ENCODE data around the gene ARL11. TPM values are rescaled to one million over a fixed set of nuclear protein-coding genes. Genes with fewer than 3 reads are reported as not detected.

The ARL11 gene
- total and polyA plus RNA-seq, 2 of the 4 experiments (the other 2 are of a cell fraction) = not detected

DNA sequence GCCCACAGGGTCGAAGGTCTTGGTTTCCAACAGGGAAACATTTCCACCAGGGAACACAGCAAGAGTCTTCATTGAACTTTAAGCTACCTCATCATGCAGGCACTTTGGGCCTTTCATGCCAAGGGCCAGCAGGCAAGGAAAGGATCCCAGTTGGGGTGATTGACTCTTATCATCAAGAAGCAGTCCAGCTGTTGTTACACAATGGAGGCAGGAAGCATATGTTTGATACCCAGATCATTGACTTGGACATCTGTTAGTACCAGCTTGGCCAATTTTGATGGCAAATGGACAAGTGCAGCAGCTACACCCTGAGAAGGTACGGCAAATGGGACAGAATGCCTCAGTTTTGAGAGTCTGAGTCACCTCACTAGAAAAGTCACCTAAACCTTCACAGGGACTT, 32.1 kb upstream of the ARL11 start:
- no peak overlapping the region for H2BK120ac ChIP-seq (ENCODE audit: low read depth, low read length)
- TF ChIP-seq SMC3 (IDR thresholded peaks at IDR 0.05; ENCODE audit: low read depth, low read length) = no peak
- TF ChIP-seq CEBPB (IDR thresholded peaks at IDR 0.05; ENCODE audit: low read depth, low read length) = no peak
- TF ChIP-seq MAZ (IDR thresholded peaks at IDR 0.05; ENCODE audit: borderline replicate concordance, low read depth, low read length) = no peak
- no peak for TF ChIP-seq NFE2L2 (IDR thresholded peaks at IDR 0.05; ENCODE audit: low read depth, low read length)
- no peak for TF ChIP-seq MAFK (IDR thresholded peaks at IDR 0.05; ENCODE audit: low read depth, low read length)
- no peak for TF ChIP-seq MXI1 (IDR thresholded peaks at IDR 0.05; ENCODE audit: borderline replicate concordance, low read depth, low read length)
- TF ChIP-seq RFX5 (IDR thresholded peaks at IDR 0.05; ENCODE audit: low read depth, low read length) = no peak
- TF ChIP-seq, protein P1, sequence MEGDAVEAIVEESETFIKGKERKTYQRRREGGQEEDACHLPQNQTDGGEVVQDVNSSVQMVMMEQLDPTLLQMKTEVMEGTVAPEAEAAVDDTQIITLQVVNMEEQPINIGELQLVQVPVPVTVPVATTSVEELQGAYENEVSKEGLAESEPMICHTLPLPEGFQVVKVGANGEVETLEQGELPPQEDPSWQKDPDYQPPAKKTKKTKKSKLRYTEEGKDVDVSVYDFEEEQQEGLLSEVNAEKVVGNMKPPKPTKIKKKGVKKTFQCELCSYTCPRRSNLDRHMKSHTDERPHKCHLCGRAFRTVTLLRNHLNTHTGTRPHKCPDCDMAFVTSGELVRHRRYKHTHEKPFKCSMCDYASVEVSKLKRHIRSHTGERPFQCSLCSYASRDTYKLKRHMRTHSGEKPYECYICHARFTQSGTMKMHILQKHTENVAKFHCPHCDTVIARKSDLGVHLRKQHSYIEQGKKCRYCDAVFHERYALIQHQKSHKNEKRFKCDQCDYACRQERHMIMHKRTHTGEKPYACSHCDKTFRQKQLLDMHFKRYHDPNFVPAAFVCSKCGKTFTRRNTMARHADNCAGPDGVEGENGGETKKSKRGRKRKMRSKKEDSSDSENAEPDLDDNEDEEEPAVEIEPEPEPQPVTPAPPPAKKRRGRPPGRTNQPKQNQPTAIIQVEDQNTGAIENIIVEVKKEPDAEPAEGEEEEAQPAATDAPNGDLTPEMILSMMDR (conservative IDR thresholded peaks at IDR 0.05; ENCODE audit: low read depth, low read length) = no peak
- no peak for TF ChIP-seq BHLHE40 (IDR thresholded peaks at IDR 0.05; ENCODE audit: low read depth, low read length)
- TF ChIP-seq, protein P2, sequence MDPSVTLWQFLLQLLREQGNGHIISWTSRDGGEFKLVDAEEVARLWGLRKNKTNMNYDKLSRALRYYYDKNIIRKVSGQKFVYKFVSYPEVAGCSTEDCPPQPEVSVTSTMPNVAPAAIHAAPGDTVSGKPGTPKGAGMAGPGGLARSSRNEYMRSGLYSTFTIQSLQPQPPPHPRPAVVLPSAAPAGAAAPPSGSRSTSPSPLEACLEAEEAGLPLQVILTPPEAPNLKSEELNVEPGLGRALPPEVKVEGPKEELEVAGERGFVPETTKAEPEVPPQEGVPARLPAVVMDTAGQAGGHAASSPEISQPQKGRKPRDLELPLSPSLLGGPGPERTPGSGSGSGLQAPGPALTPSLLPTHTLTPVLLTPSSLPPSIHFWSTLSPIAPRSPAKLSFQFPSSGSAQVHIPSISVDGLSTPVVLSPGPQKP (IDR thresholded peaks at IDR 0.05; ENCODE audit: borderline replicate concordance, low read depth, low read length) = no peak
- TF ChIP-seq POLR2A (IDR thresholded peaks at IDR 0.05; ENCODE audit: low read depth, low read length) = no peak
- no peak for TF ChIP-seq CHD1 (IDR thresholded peaks at IDR 0.05; ENCODE audit: low read depth, low read length)
- no peak for TF ChIP-seq FOS (IDR thresholded peaks at IDR 0.05; ENCODE audit: low read depth, low read length)
- TF ChIP-seq RAD21 (IDR thresholded peaks at IDR 0.05; ENCODE audit: low read length) = no peak
- TF ChIP-seq, protein P3, sequence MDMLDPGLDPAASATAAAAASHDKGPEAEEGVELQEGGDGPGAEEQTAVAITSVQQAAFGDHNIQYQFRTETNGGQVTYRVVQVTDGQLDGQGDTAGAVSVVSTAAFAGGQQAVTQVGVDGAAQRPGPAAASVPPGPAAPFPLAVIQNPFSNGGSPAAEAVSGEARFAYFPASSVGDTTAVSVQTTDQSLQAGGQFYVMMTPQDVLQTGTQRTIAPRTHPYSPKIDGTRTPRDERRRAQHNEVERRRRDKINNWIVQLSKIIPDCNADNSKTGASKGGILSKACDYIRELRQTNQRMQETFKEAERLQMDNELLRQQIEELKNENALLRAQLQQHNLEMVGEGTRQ (IDR thresholded peaks at IDR 0.05; ENCODE audit: low read depth, low read length) = no peak

More for the DNA sequence above, 32.1 kb upstream of the ARL11 start:
- no peak overlapping the region for H3K27ac ChIP-seq (ENCODE audit: insufficient read depth, low read length)
- no peak overlapping the region for H3K4me3 ChIP-seq (ENCODE audit: insufficient read depth, low read depth, low read length)
- H2AK5ac ChIP-seq (ENCODE audit: low read depth, low read length) = no peak overlapping the region
- no peak overlapping the region for H3K56ac ChIP-seq (ENCODE audit: extremely low read depth, insufficient read depth, low read length)
- H4K8ac ChIP-seq (ENCODE audit: low read depth in 2 of 2, low read length in 2 of 2) = no peak overlapping the region
- no peak overlapping the region for H4K91ac ChIP-seq (ENCODE audit: insufficient read depth, low read depth, low read length)
- H4K20me1 ChIP-seq (ENCODE audit: insufficient read depth, low read length) = no peaks in the 10 kb centered on the region
- intact Hi-C loops (cut with micrococcal nuclease) = no loop called here
- dilution Hi-C loops (cut with HindIII; ENCODE audit: low sequenced_read_pairs, unreplicated experiment) = no loop called here
- no peak overlapping the region for H3K14ac ChIP-seq (replicated peaks; ENCODE audit: low read depth, low read length)
- H3K23ac ChIP-seq (ENCODE audit: low read depth, low read length) = no peak overlapping the region
- no CpG with 5 or more reads among the region's 2 CpGs for WGBS, 2 experiments (ENCODE audit: extremely low coverage in 2 of 2, insufficient read length in 1 of 2)
- no peak overlapping the region for H2BK20ac ChIP-seq (ENCODE audit: low read depth, low read length)
- no peaks in the 10 kb centered on the region for H3K36me3 ChIP-seq (ENCODE audit: control insufficient read depth, insufficient read depth, low read length)
- H2AFZ ChIP-seq (replicated peaks; ENCODE audit: low read length, poor library complexity) = no peak overlapping the region
- H2BK15ac ChIP-seq (ENCODE audit: low read depth, low read length) = no peak overlapping the region
- H3K4me1 ChIP-seq (ENCODE audit: control insufficient read depth, insufficient read depth, low read length) = no peaks in the 10 kb centered on the region
- BruUV-seq (replicated peaks) = no TSS peak
- no peaks in the 10 kb centered on the region for H3K9me1 ChIP-seq (ENCODE audit: insufficient read depth, low read length)
- in situ Hi-C loops (cut with MboI; ENCODE audit: low sequenced_read_pairs) = no loop called here
- H2AK9ac ChIP-seq (replicated peaks; ENCODE audit: low read depth, low read length, poor library complexity) = no peak overlapping the region
- H3K4me2 ChIP-seq (ENCODE audit: low read depth, low read length) = no peak overlapping the region
- H4K5ac ChIP-seq (ENCODE audit: low read depth, low read length) = no peak overlapping the region
- no peak overlapping the region for H3K9ac ChIP-seq (ENCODE audit: low read depth, low read length)
- H2BK5ac ChIP-seq (ENCODE audit: low read depth, low read length, poor library complexity, severe bottlenecking) = no peak overlapping the region
- H3K4ac ChIP-seq (ENCODE audit: low read depth, low read length) = no peak overlapping the region
- H3K27me3 ChIP-seq (ENCODE audit: control insufficient read depth, insufficient read depth, low read length) = peaks cover 2% of the 10 kb centered on the region; the same call in 1 of the 2 replicates
- ATAC-seq (ENCODE audit: low read depth) = no peak
- H3K79me1 ChIP-seq (ENCODE audit: low read depth in 1 of 2, low read length in 2 of 2) = no peaks in the 10 kb centered on the region
- DNase-seq = no peak
- H3K9me3 ChIP-seq (ENCODE audit: control insufficient read depth, insufficient read depth, low read length) = no peaks in the 10 kb centered on the region
- ChIA-PET CTCF (no interaction called here), POLR2A (ENCODE audit: unreplicated experiment) (no interaction called here)
- no peak overlapping the region for H3K18ac ChIP-seq (ENCODE audit: low read depth, low read length)
